NCI-H128 (cell line): Measurements from ENCODE around the gene WIZ.

Source experiments
- DNase-seq: peaks from one replicate; lab custom pipeline; 2025; ENCODE audit not compliant: unreplicated experiment; lab: John Stamatoyannopoulos, UW

Gene WIZ

GRCh38 chr19:15467734-15468214 lies 18.0 kb upstream of the WIZ start:
- no peak for DNase-seq

- no peak for DNase-seq
Observed at GRCh38 chr19:15466851-15467733, 17.3 kb upstream of the WIZ start.

GRCh38 chr19:15464394-15465385 lies 14.9 kb upstream of the WIZ start, which contains the start of gene RASAL3:
Gene RASAL3, minus strand, starts transcription at chr19:15464544. Its CDS starts 186 bp downstream, at chr19:15464358.
- DNase-seq = no peak

GRCh38 chr19:15463861-15464371 lies 14.2 kb upstream of the WIZ start:
- no peak for DNase-seq

GRCh38 chr19:15461694-15462093 lies 11.9 kb upstream of the WIZ start:
- DNase-seq = no peak

GRCh38 chr19:15457701-15458484 lies 8.1 kb upstream of the WIZ start:
- DNase-seq = no peak

GRCh38 chr19:15456871-15457700 lies 7.3 kb upstream of the WIZ start:
- DNase-seq = no peak

GRCh38 chr19:15456441-15456840 lies 6.7 kb upstream of the WIZ start:
- no peak for DNase-seq

GRCh38 chr19:15455996-15456395 lies 6.2 kb upstream of the WIZ start:
- no peak for DNase-seq

- no peak for DNase-seq
Observed at GRCh38 chr19:15453906-15454860, 4.4 kb upstream of the WIZ start.

- no peak for DNase-seq
Observed at GRCh38 chr19:15453091-15453578, 3.4 kb upstream of the WIZ start.

- no peak for DNase-seq
Observed at GRCh38 chr19:15452111-15453047, 2.6 kb upstream of the WIZ start.

GRCh38 chr19:15450528-15450890 lies 753 bp upstream of the WIZ start:
- DNase-seq = no peak

- DNase-seq = no peak
Observed at GRCh38 chr19:15448778-15449619, 757 bp downstream of the WIZ start.

GRCh38 chr19:15448044-15448777 lies 1.5 kb downstream of the WIZ start:
- DNase-seq = no peak

GRCh38 chr19:15447057-15447456 lies 2.7 kb downstream of the WIZ start:
- no peak for DNase-seq
